ENCODE measurements around the gene PTGR3.

PTGR3 gene

GRCh38 chr18:75221897-75222296, 13.0 kb upstream of the PTGR3 start (continued):
- no peak for TF ChIP-seq ZNF280C (tag by site-specific recombination; IDR thresholded peaks at IDR 0.05)
- TF ChIP-seq ZNF585B (tag by site-specific recombination; IDR thresholded peaks at IDR 0.05): no peak

- no peak for TF ChIP-seq ZNF239 (tag by site-specific recombination; IDR thresholded peaks at IDR 0.05)
- TF ChIP-seq PRDM1 (tag by site-specific recombination; IDR thresholded peaks at IDR 0.05): no peak
- no peak for TF ChIP-seq ZBTB1 (tag by site-specific recombination; IDR thresholded peaks at IDR 0.05)
- no peak for TF ChIP-seq ZFP41 (tag by site-specific recombination; IDR thresholded peaks at IDR 0.05; ENCODE audit: borderline replicate concordance)
- TF ChIP-seq EGR2 (tag by site-specific recombination; IDR thresholded peaks at IDR 0.05; ENCODE audit: low read depth): no peak
- TF ChIP-seq ZNF701 (tag by site-specific recombination; IDR thresholded peaks at IDR 0.05): no peak
- no peak for TF ChIP-seq ZNF518A (tag by site-specific recombination; conservative IDR thresholded peaks at IDR 0.05; ENCODE audit: low read depth)
- TF ChIP-seq ZNF184 (tag by site-specific recombination; IDR thresholded peaks at IDR 0.05): no peak
- H3K36me3 ChIP-seq (ENCODE audit: control insufficient read depth in 2 of 2, insufficient read depth in 1 of 2, low read length in 2 of 2): no peaks in the 10 kb centered on the region
- POLR2A ChIA-PET: interaction anchor here (0.7 to 1.1 kb wide), 2 partner anchors 9 to 11 kb away, joined by 4 read pairs; partner anchors contain the start of gene TSHZ1
- no peak overlapping the region for H3K27ac ChIP-seq (ENCODE audit: extremely low read depth, low read depth, low read length)
- no peaks in the 10 kb centered on the region for H3K9me3 ChIP-seq (ENCODE audit: control insufficient read depth, insufficient read depth, low read depth, low read length)
- H3K4me3 ChIP-seq (ENCODE audit: low read depth, low read length): no peak overlapping the region
- CTCF ChIA-PET: no interaction called here
- H3K4me1 ChIP-seq (ENCODE audit: control insufficient read depth, insufficient read depth, low read length): peaks cover 68% of the 10 kb centered on the region
These were observed 12.5 kb upstream of the PTGR3 start for GRCh38 chr18:75221397-75221796.

- ChIA-PET CTCF (no interaction called here), POLR2A (interaction anchor here (1.1 kb wide), 1 partner anchor 8 kb away, joined by 4 read pairs; no protein-coding TSS in a partner anchor)
- peaks cover 71% of the 10 kb centered on the region for H3K4me1 ChIP-seq (ENCODE audit: control insufficient read depth, insufficient read depth, low read length)
- H3K4me3 ChIP-seq (ENCODE audit: low read depth, low read length): no peak overlapping the region
- TF ChIP-seq ZNF24 (tag by site-specific recombination; IDR thresholded peaks at IDR 0.05) (no peak), PATZ1 (tag by site-specific recombination; IDR thresholded peaks at IDR 0.05) (no peak), FEZF1 (tag by site-specific recombination; IDR thresholded peaks at IDR 0.05) (peak; percentile 37; the same call in 1 of the 2 replicates), MZF1 (tag by site-specific recombination; IDR thresholded peaks at IDR 0.05; ENCODE audit: borderline replicate concordance) (no peak), ZNF555 (tag by site-specific recombination; conservative IDR thresholded peaks at IDR 0.05) (no peak)
- H3K36me3 ChIP-seq (ENCODE audit: control insufficient read depth in 2 of 2, insufficient read depth in 1 of 2, low read length in 2 of 2): no peaks in the 10 kb centered on the region
- peak overlapping the region; percentile 1; the same call in 1 of the 2 replicates for H3K27ac ChIP-seq (ENCODE audit: extremely low read depth, low read depth, low read length)
- H3K9me3 ChIP-seq (ENCODE audit: control insufficient read depth, insufficient read depth, low read depth, low read length): no peaks in the 10 kb centered on the region
These were observed 11.8 kb upstream of the PTGR3 start for GRCh38 chr18:75220551-75221355.
